ENCODE measurements around the gene CDHR1. TPM values are rescaled to one million over a fixed set of nuclear protein-coding genes. Genes with fewer than 3 reads are reported as not detected.

Gene CDHR1
- total RNA-seq, 1 donor = 0.31 TPM

DNA sequence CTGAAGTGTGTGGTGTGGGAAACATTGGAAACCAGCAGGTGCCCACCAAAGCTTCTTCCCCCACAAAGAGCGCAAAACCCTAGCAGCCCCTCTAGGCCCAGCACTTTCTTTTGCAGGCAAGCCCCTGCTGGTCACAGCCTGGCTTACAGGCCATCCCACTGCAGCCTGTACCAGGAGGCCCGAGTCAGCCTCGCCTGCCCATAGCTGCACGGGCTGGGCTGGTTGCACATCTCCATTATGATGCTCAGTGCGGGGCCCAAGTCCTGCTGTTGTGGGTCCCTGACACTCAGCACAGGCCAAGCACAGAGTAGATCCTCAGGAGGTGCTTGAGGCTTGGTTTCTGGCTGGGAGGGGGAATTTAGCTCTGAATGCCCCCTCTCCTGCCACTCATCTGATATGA, 8.0 kb downstream of the CDHR1 start:
- Histone ChIP-seq H3K4me3 (ENCODE audit: low read length) (no peak overlapping the region), H3K4me1 (ENCODE audit: insufficient read depth, low read length) (no peaks in the 10 kb centered on the region), H3K9me3 (ENCODE audit: low read depth, low read length) (no peaks in the 10 kb centered on the region), H3K27me3 (ENCODE audit: insufficient read depth, low read length) (no peaks in the 10 kb centered on the region)

DNA sequence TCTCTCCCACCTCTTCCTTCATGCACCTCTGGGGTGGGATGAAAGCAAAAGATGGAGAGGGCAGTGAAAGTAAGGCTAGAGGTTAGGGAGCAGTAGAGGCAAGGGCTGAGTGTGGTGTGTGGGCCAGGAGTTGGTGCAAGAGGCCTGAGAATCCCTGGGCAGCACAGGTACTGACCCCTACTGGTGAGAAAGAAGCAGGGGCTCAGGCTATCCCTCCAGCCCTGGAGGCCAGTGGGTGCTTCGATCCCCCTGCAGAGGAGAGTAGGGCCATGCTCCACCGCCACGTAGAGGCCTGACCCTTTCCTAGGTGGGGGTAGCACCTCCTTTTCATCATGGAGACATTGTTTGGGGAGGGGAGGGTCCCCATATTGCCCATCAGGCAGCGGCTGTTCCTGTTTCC, 9.8 kb downstream of the CDHR1 start:
- H3K27me3 ChIP-seq (ENCODE audit: insufficient read depth, low read length) = no peaks in the 10 kb centered on the region
- no peak overlapping the region for H3K4me3 ChIP-seq (ENCODE audit: low read length)
- H3K4me1 ChIP-seq (ENCODE audit: insufficient read depth, low read length) = no peaks in the 10 kb centered on the region
- no peaks in the 10 kb centered on the region for H3K9me3 ChIP-seq (ENCODE audit: low read depth, low read length)

DNA sequence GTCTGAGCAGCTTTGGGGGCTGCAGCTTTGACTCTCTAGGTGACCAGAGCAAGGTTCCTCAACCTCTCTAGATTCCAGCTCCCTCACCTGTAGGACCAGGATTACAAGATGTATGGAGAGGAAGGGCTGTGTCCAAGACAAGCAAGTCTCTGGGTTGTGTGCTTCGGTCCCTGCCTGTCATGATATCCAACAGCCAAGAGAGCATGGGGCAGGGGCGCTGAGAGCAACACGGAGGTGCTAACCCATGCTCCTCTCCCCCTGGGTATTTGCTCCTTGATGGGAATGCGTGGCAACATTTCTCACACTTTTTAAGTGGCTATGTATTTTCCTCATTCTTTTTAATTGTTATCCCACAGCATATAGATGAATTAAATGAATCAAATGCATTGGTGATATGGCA, 10.3 kb downstream of the CDHR1 start:
- H3K9me3 ChIP-seq (ENCODE audit: low read depth, low read length) = no peaks in the 10 kb centered on the region

DNA sequence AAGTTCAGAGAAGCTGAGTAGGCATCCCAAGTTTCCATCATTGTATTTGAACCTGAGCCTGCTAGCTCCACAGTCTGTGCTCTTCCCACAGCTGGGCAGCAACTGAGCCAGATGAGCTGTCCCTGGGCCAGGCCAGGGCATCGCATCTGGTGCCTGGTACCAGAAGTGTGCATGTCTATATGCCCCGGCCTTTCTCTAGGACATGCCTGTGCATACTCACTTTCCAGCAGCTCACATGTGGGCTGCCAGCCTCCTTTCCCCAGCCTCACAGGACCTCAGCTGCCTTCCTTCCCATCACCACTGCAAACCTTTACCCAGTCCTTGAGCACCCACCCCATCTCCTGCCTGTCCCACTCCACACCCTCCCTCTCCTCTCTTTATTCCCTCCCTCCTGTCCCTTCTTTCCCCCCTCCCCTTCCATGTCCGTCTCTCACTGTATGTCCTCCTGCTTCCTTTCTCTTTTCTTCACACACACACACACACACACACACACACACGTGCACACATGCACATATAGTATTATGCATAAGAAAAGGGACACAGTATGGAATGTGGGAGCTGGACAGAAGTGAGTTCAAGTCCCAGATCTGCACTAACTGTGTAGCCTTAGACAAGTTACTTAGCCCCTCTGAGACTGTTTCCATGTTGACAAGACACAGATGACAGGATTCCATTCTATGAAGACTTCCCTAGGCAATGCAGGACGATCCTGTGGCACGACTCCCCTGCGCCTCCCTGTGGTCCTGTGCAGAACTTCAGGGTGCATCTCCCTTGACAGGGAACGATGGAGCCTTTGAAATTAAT, 10.9 kb downstream of the CDHR1 start:
- no peaks in the 10 kb centered on the region for H3K4me1 ChIP-seq (ENCODE audit: insufficient read depth, low read length)
- no peaks in the 10 kb centered on the region for H3K9me3 ChIP-seq (ENCODE audit: low read depth, low read length)
- H3K27me3 ChIP-seq (ENCODE audit: insufficient read depth, low read length) = no peaks in the 10 kb centered on the region
- H3K4me3 ChIP-seq (ENCODE audit: low read length) = no peak overlapping the region

More for the DNA sequence above, 10.3 kb downstream of the CDHR1 start:
- Histone ChIP-seq H3K27me3 (ENCODE audit: insufficient read depth, low read length) (no peaks in the 10 kb centered on the region), H3K4me1 (ENCODE audit: insufficient read depth, low read length) (no peaks in the 10 kb centered on the region), H3K4me3 (ENCODE audit: low read length) (no peak overlapping the region)

DNA sequence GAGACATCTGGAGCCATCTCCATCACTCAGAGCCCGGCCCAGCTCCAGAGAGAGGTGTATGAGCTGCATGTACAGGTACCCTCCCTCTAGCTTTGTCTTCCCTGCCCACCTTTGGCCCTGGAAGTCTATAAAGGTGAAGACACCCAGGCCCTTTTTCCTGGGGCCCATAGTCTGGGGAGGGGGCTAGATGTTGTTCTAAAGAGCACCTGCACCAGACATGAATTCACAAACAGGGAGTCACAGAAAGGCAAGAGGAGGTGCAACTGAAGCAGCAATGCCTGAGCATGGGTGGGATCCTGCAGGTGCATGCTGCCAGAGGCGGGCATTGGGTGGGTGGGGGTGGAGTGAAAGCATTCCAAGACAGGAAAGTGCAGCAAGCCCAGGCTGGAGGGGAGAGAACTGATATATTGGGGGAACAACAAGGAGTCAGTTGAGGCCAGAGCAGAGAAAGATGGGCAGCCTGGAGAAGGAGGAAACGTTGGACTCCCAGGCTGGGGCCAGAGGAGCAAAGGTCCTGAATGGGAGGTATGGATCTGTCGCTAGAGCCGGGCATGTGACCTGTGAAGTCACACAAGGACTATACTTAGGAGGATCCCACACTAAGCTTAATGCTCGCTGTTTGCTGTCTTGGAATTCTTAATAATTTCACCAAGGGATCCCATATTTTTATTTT, 11.7 kb downstream of the CDHR1 start:
- no peak overlapping the region for H3K4me3 ChIP-seq (ENCODE audit: low read length)
- H3K27me3 ChIP-seq (ENCODE audit: insufficient read depth, low read length) = no peaks in the 10 kb centered on the region
- no peaks in the 10 kb centered on the region for H3K4me1 ChIP-seq (ENCODE audit: insufficient read depth, low read length)
- H3K9me3 ChIP-seq (ENCODE audit: low read depth, low read length) = no peaks in the 10 kb centered on the region

DNA sequence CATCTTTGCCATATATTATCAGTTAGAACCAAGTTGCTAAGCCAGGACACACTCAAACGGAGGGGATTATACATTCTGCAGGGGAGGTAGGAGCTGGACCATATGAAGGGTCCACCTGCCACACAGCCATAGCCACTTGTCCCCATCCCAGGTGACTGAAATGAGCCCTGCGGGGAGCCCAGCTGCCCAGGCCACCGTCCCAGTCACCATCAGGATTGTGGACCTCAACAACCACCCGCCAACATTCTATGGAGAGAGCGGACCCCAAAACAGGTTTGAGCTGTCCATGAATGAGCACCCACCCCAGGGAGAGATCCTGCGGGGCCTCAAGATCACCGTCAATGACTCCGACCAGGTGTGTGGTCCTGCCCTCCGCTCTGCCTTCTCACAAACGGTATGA, 13.7 kb downstream of the CDHR1 start:
- Histone ChIP-seq H3K9me3 (ENCODE audit: low read depth, low read length) (no peaks in the 10 kb centered on the region), H3K4me3 (ENCODE audit: low read length) (no peak overlapping the region), H3K4me1 (ENCODE audit: insufficient read depth, low read length) (no peaks in the 10 kb centered on the region), H3K27me3 (ENCODE audit: insufficient read depth, low read length) (no peaks in the 10 kb centered on the region)

DNA sequence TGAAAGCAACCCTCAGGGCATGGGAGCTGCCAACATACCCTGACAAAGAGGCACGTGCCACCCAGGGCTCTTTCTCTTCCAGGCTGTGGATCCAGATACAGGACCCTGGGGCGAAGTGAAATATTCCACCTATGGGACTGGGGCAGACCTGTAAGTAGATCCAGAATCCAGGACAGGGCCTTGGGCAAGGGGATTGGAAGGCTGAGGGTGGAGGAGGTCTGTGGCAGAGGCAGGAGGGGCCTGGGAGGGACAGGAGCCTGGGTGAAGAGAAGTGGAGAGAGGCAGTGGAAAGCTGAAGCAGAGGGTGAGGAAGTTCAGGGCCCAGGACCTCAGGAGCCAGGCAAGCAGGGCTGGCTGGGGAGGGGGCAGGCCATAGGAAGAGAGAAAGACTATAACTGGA, 17.2 kb downstream of the CDHR1 start:
- H3K27me3 ChIP-seq (ENCODE audit: insufficient read depth, low read length) = no peaks in the 10 kb centered on the region
- no peaks in the 10 kb centered on the region for H3K9me3 ChIP-seq (ENCODE audit: low read depth, low read length)
- H3K4me3 ChIP-seq (ENCODE audit: low read length) = no peak overlapping the region
- H3K4me1 ChIP-seq (ENCODE audit: insufficient read depth, low read length) = no peaks in the 10 kb centered on the region

DNA sequence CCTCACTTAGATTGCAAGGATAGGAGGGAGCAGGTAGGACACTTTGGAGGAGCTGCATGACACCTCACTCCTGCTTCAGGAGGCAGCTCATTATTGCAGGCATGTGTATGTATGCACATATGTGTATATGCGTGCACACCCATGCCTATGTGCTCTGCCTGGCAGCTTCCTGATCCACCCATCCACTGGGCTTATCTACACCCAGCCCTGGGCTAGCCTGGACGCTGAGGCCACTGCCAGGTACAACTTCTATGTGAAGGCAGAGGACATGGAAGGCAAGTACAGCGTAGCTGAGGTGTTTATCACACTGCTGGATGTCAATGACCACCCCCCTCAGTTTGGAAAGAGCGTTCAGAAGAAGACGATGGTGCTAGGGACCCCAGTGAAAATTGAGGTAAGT, 17.7 kb downstream of the CDHR1 start:
- H3K9me3 ChIP-seq (ENCODE audit: low read depth, low read length) = no peaks in the 10 kb centered on the region
- H3K4me3 ChIP-seq (ENCODE audit: low read length) = no peak overlapping the region
- H3K4me1 ChIP-seq (ENCODE audit: insufficient read depth, low read length) = no peaks in the 10 kb centered on the region

DNA sequence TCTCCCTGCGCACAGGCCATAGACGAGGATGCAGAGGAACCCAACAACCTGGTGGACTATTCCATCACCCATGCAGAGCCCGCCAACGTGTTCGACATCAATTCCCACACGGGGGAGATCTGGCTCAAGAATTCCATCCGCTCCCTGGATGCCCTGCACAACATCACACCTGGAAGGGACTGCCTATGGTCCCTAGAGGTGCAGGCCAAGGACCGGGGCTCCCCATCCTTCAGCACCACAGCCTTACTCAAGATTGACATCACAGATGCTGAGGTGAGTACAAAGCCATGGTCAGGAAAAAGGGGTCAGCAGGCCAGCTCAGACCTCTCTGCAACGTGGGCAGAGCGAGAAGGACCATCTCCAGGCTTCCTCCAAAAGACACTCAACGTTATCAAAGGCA, 18.7 kb downstream of the CDHR1 start:
- Histone ChIP-seq H3K27me3 (ENCODE audit: insufficient read depth, low read length) (no peaks in the 10 kb centered on the region), H3K4me3 (ENCODE audit: low read length) (no peak overlapping the region), H3K4me1 (ENCODE audit: insufficient read depth, low read length) (no peaks in the 10 kb centered on the region), H3K9me3 (ENCODE audit: low read depth, low read length) (no peaks in the 10 kb centered on the region)

More for the DNA sequence above, 17.7 kb downstream of the CDHR1 start:
- H3K27me3 ChIP-seq (ENCODE audit: insufficient read depth, low read length) = no peaks in the 10 kb centered on the region

DNA sequence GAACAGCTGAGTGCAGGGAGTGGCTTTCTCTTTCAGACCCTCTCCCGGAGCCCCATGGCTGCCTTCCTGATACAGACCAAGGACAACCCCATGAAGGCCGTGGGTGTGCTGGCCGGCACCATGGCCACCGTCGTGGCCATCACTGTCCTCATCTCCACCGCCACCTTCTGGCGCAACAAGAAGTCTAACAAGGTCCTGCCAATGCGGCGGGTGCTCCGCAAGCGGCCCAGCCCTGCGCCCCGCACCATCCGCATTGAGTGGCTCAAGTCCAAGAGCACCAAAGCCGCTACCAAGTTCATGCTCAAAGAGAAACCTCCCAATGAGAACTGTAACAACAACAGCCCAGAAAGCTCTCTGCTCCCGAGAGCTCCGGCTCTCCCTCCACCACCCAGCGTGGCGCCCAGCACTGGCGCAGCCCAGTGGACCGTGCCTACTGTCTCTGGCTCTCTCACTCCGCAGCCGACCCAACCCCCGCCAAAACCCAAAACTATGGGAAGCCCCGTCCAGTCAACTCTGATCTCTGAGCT, 19.8 kb downstream of the CDHR1 start:
- no peaks in the 10 kb centered on the region for H3K27me3 ChIP-seq (ENCODE audit: insufficient read depth, low read length)
- H3K9me3 ChIP-seq (ENCODE audit: low read depth, low read length) = no peaks in the 10 kb centered on the region
- H3K4me3 ChIP-seq (ENCODE audit: low read length) = no peak overlapping the region
- H3K4me1 ChIP-seq (ENCODE audit: insufficient read depth, low read length) = no peaks in the 10 kb centered on the region

DNA sequence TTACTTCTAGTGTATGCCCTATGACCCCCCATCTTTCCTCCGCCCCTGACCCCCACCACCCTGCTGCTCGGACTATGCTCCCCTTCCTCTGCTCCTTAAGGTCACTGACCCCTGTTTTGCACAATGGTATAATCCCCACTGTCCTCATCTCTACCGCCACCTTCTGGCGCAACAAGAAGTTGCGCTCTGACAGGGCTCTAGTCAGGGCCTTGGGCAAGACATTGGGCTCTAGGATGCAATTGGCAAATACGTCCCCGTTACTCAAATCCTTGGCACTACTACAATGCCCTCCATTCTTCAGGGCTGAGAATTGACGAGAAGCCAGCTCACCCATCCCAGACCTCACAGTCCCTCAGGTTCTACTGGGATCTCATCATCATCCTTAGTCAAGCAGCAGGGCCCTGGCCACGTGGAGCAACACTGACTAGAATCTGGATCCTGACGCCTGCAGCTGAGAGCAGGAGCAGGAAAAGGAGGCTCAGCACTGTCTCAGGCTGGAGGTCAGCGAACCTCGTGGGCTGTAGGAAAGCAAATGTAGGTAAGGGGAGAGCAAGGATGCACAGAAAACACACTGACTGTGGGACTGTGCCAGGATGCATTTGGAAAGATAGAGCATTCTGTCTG, 20.4 kb downstream of the CDHR1 start:
- Histone ChIP-seq H3K4me3 (ENCODE audit: low read length) (no peak overlapping the region), H3K9me3 (ENCODE audit: low read depth, low read length) (no peaks in the 10 kb centered on the region), H3K4me1 (ENCODE audit: insufficient read depth, low read length) (no peaks in the 10 kb centered on the region), H3K27me3 (ENCODE audit: insufficient read depth, low read length) (no peaks in the 10 kb centered on the region)

DNA sequence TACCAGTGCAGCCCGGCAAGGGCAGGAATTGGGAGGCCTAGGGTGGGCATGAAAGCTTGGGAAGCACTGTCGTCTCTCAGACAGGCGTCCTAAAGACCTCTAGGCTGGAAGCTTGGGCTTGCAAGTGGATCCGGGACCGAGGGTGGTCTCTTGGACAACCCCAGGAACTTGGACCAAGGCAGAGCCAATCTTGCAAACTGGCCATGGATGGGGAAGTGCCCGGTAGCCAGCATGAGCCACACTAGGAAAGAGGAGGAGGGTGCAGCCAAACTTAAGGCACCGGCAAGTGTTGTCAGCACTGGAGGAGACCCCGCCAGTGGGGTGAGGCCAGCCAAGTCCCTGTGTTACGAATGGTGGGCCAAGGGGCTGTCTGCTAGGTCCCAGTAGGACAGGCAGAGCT, 22.5 kb downstream of the CDHR1 start:
- Histone ChIP-seq H3K4me1 (ENCODE audit: insufficient read depth, low read length) (no peaks in the 10 kb centered on the region), H3K9me3 (ENCODE audit: low read depth, low read length) (no peaks in the 10 kb centered on the region), H3K4me3 (ENCODE audit: low read length) (no peak overlapping the region), H3K27me3 (ENCODE audit: insufficient read depth, low read length) (no peaks in the 10 kb centered on the region)

DNA sequence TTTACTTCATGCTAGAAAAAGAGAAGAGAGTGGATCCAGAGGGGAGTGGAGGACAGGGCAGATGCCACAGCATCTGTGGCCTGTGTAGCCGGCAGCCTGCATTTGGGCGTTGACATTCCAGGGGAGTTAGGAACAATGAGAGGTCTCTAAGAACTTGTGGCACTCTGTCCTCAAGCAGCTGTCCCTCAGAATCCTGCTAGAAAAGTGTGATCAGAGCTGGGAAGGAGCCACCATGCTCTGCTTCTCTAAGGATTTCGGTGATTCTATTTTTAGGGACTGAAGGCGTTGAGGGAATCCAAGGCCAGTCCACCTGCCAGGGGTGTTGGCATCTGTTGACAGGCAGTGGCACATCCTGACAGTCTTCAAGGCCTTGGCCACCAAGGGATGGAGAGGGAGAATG, 23.4 kb downstream of the CDHR1 start:
- no peaks in the 10 kb centered on the region for H3K27me3 ChIP-seq (ENCODE audit: insufficient read depth, low read length)
- H3K4me3 ChIP-seq (ENCODE audit: low read length) = no peak overlapping the region
- H3K9me3 ChIP-seq (ENCODE audit: low read depth, low read length) = no peaks in the 10 kb centered on the region
- H3K4me1 ChIP-seq (ENCODE audit: insufficient read depth, low read length) = no peaks in the 10 kb centered on the region

DNA sequence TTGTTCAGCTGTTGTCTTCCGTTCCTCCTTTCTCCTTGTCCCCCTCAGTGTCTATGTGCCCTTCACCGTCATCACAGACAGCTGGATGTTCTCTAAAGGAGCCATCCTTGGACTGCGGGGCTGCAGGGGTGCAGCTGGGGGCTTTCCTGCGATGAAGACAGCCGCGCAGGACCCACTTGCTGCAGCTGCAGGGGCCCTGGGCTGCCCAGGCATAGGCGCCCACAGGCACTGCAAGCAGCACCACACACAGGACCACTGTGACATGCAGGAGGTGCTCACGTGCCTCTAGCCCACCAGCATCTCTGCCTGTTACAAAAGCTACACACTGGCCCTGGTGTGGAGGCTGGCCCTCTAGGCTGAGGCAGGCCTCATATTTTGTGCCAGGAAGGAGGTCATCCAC, 27.6 kb downstream of the CDHR1 start:
- Histone ChIP-seq H3K4me1 (ENCODE audit: insufficient read depth, low read length) (no peaks in the 10 kb centered on the region), H3K4me3 (ENCODE audit: low read length) (no peak overlapping the region), H3K27me3 (ENCODE audit: insufficient read depth, low read length) (no peaks in the 10 kb centered on the region), H3K9me3 (ENCODE audit: low read depth, low read length) (no peaks in the 10 kb centered on the region)

DNA sequence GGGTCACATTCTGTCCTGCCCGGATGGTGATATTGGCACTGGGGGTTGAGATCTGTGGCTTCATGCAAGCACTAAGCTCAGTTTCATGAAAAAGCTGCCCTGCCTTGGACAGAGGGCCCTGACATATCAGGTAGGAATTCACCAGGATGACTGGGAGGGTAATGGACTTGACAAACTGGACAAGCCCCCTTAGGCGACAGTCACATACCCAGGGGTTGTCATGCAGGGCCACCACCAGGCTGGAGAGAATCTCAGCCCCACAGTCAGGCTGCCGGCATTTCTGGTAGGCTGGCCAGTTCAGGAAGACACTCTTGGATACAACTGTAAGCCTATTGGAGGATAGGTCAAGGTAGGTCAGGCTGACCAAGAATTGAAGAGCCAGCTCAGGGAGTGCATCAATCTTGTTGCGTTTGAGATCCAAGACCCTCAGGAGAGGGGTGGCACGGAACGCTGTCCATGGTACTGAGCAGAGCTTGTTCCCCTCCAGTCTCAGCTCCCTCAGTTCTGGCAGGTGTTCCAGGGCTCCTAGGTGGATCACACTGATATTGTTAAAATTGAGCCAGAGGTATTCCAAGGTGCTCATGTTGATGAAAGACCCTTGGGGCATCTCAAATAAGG, 30.2 kb downstream of the CDHR1 start:
- Histone ChIP-seq H3K9me3 (ENCODE audit: low read depth, low read length) (no peaks in the 10 kb centered on the region), H3K27me3 (ENCODE audit: insufficient read depth, low read length) (no peaks in the 10 kb centered on the region), H3K4me1 (ENCODE audit: insufficient read depth, low read length) (no peaks in the 10 kb centered on the region), H3K4me3 (ENCODE audit: low read length) (no peak overlapping the region)

Data from mononuclear cell (primary cell).